GM15510 (cell line): ENCODE data around the gene RABEP1.

Experiments used
- POLR2A ChIP-seq: IDR thresholded peaks from 3 replicates; pipeline ENCODE4 v1.6.1; 2011; ENCODE audit warnings: borderline replicate concordance; ENCODE audit not compliant: insufficient read length; ENCODE audit errors: extremely low read depth

The RABEP1 gene

DNA sequence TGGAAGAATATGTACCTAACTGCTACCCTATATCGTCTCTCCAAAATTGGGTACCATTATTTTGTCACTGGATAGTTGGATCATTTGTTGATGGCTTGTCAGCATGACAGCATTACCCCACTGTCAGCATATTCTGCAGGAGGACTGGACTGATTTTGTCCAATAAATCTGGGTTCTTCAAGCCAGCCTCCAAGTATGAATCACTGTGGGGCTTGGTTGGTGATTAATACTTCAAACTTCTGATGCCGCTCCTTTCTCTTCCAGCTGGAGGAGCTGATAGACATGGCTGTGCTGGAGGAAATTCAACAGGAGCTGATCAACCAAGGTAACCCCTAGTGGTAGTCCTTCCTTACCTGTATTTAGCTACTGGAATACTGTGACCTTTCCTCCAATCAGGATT, 140.4 kb downstream of the RABEP1 start:
- no peak for TF ChIP-seq POLR2A

DNA sequence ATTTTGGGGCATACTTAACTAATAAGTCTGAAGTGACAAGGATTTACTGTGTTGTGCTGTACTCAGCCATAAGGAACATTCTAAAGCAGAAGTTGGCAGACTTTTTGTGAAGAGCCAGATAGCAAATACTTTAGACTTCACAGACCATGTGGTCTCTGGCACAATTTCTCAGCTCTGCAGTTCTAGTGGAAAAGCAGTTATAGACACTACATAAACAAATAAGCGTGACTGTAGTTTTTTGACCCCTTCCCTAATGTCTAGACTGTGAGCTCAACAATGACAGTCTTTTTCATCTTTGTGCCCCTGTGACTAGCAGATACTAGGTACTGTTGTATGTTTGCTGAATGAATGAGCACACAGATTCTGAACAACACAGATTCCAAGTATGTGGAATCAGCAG, 142.8 kb downstream of the RABEP1 start:
- TF ChIP-seq POLR2A: no peak

DNA sequence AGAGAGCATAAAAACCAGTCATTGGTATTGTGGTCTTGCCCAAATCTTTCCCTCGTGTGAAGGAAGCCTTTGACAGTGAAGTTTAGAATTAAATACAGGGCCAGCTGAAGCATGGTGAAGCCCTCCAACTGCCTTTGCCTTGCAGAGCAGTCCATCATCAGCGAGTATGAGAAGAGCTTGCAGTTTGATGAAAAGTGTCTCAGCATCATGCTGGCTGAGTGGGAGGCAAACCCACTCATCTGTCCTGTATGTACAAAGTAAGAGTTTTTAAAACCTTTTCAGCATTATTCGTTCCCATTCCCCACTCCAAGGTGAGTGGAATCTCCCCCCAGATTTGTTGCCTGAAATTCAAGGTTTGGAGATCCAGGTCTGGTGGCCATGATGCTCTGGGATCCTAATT, 143.7 kb downstream of the RABEP1 start:
- no peak for TF ChIP-seq POLR2A

DNA sequence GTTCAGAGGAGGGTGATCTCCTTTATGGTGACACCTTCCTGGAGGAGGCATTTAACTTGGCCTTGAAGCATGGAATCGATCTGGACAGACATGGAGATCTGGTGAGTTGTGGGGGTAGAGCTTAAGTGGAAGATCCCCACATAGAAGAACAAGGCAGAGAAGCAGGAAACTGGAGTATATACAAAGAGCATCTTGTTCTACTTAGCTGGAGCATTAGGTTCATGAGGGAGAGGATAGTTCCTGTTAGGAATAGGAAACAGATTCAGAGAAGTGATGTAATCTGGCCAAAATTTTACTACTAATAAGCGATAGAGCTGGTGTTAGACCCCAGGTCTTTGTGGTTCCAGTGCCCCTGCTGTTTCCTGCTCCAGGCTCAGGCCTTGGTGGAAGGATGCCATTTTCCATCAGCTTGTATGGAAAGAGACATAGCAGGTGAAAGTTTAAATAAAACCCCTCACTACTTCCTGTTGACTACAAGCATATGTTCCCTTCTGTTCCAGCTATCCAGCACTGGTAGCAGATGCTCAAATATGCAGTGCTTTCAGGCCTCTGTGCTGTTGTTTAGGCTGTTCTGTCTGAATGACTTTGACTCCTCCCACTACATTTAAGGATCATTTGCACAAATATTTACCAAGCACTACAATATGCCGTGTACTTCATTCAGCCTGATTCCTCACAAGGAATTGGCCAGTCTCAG, 147.3 kb downstream of the RABEP1 start:
- no peak for TF ChIP-seq POLR2A

DNA sequence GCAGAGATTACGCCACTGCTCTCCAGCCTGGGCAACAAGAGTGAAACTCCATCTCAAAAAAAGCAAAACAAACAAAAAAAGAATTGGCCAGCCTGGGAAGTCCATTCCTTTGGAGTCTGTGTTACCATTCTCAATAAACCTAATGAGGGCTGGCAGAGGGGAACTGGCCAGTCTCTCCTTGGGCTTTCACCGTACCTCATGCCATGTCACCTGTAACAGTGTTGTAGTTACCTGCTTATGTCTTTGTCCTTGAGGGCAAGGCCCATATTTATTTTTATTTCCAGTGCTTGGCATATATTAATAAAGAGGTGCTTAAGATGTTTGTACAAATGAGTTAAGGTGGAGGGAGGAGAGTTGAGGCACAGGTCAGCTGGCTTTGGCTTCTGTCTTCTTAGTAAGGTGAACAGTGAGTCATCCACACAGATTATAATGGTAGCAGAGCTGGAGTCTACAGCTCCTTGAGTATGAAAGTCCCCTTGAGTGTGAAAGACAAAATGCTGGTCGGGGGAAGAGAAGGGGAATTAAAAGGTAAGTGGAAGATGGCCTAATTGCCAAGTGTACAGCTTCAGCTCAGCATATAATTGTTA, 148.4 kb downstream of the RABEP1 start:
- no peak for TF ChIP-seq POLR2A

DNA sequence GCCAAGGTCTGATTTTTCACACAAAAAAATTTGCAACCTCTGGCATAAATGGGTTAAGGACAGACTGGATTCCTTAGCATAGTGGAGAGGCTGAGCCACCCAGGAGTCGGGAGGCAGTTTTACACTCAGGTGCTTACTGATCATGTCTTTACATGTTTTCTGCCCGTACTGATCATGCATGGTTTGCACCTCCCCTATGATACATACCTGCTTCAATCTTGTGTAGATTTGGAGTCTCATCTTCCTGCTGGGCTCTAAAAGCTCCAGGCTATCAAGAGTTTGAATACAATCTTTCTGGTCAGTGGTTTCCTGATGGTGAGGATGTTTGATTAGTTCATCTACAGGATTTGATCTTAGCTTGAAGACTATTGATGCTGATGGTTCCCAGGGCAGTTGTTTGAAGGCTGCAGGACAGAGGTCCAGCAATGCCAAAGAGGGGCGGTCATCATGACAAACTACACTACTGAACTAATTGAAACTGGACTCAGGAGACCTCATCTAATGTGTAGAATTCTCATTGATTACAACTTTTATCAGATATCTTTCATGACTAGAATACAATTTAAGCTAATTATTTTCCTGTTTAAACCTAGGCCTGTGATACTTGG, 150.0 kb downstream of the RABEP1 start:
- TF ChIP-seq POLR2A: no peak

DNA sequence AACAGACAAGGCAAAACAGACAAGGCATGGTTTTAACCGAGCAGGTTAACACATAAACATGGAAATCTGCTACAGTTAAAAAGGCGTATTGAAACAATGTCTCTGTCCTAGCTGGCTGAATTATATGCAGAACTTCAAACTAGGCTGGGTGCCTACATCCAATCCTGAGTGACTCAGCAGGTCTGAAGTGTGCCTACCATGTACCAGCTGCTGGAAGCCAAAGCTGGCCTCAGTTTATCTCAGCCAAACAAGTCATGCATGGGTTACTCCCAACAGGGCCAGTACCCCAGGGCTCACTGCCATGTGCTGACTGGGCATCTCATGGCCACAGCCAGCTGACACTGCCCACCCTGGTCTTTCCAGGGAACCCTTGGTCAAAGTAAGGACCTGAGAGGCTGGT, 152.9 kb downstream of the RABEP1 start:
- TF ChIP-seq POLR2A: no peak
